Activated CD4-positive, alpha-beta T cell treated with anti-CD3 and anti-CD28 coated beads, Interleukin-10, Interleukin-2, amounts not matched to agents 100 ng/mL and 50 ng/mL, durations not matched to agents 16 hours and 8 hours (primary cell): ENCODE data around the gene DMAC2.
"Not testable (repeated sequence)": the region's sequence is repeated elsewhere in the genome, so short reads cannot be mapped to it uniquely, and the experiment has no call there.

Experiments used
- DNase-seq: peaks from one replicate; pipeline ENCODE4 v3.0.0-alpha.2; 2020

DMAC2 gene

GRCh38 chr19:41442473-41443355 lies 3.0 kb upstream of the DMAC2 start, which contains the start of gene ERICH4:
TSS of gene ERICH4 (plus strand) at chr19:41443156. CDS start at chr19:41443170, 14 bp downstream.
- no peak for DNase-seq

GRCh38 chr19:41441321-41441945 lies 1.7 kb upstream of the DMAC2 start:
- no peak for DNase-seq

- DNase-seq = no peak
Observed at GRCh38 chr19:41437944-41438574, 1.7 kb downstream of the DMAC2 start.

GRCh38 chr19:41436674-41436951 lies 3.1 kb downstream of the DMAC2 start:
- DNase-seq = no peak

- DNase-seq = no peak
Observed at GRCh38 chr19:41435936-41436673, 3.6 kb downstream of the DMAC2 start.

- DNase-seq = not testable (repeated sequence)
Observed at GRCh38 chr19:41435376-41435775, 4.3 kb downstream of the DMAC2 start.

GRCh38 chr19:41434450-41434849 lies 5.3 kb downstream of the DMAC2 start:
- DNase-seq = no peak

GRCh38 chr19:41433171-41433570 lies 6.5 kb downstream of the DMAC2 start:
- DNase-seq = no peak

GRCh38 chr19:41431426-41432386 lies 8.0 kb downstream of the DMAC2 start:
- peak; percentile 27 for DNase-seq

GRCh38 chr19:41430922-41431321 lies 8.8 kb downstream of the DMAC2 start:
- no peak for DNase-seq

- DNase-seq = no peak
Observed at GRCh38 chr19:41428481-41428859, 11.2 kb downstream of the DMAC2 start.

- DNase-seq = peak; percentile 57
Observed at GRCh38 chr19:41427647-41428480, 11.8 kb downstream of the DMAC2 start.

GRCh38 chr19:41426952-41427646 lies 12.6 kb downstream of the DMAC2 start, which contains the start of gene B3GNT8:
TSS of gene B3GNT8 (minus strand) at chr19:41427374. CDS start at chr19:41426778, 596 bp downstream.
- DNase-seq = peak; percentile 55

- no peak for DNase-seq
Observed at GRCh38 chr19:41426116-41426841, 13.4 kb downstream of the DMAC2 start.

GRCh38 chr19:41425174-41426115 lies 14.3 kb downstream of the DMAC2 start:
- DNase-seq = no peak

- no peak for DNase-seq
Observed at GRCh38 chr19:41424335-41425173, 15.2 kb downstream of the DMAC2 start.

GRCh38 chr19:41422955-41423354 lies 16.8 kb downstream of the DMAC2 start:
- DNase-seq = no peak
